ENCODE data around the gene RPRD1B.

DNA sequence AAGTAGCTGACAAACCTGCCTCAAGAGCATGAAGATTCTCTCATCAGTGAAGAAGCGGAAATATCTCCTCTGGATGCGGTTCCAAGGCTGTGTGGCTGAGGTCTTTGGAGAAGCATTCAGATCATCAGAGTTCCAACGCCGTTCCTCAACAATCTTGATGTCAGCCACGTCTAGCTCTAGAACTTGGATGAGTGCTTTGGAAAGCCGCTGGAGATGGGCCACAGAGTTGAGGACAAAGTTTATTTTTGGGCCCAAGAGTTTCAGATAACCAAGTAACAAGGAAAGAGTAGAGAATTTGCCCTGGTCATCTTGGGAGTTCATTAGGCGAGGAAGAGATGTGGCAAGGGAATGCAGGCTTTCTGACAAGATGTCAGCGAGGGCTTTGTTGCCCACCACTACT lies 21.2 kb upstream of the RPRD1B start:
- TF ChIP-seq, protein P1, sequence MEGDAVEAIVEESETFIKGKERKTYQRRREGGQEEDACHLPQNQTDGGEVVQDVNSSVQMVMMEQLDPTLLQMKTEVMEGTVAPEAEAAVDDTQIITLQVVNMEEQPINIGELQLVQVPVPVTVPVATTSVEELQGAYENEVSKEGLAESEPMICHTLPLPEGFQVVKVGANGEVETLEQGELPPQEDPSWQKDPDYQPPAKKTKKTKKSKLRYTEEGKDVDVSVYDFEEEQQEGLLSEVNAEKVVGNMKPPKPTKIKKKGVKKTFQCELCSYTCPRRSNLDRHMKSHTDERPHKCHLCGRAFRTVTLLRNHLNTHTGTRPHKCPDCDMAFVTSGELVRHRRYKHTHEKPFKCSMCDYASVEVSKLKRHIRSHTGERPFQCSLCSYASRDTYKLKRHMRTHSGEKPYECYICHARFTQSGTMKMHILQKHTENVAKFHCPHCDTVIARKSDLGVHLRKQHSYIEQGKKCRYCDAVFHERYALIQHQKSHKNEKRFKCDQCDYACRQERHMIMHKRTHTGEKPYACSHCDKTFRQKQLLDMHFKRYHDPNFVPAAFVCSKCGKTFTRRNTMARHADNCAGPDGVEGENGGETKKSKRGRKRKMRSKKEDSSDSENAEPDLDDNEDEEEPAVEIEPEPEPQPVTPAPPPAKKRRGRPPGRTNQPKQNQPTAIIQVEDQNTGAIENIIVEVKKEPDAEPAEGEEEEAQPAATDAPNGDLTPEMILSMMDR (IDR thresholded peaks at IDR 0.05) = no peak
- TF ChIP-seq EZH2 (IDR thresholded peaks at IDR 0.05) = no peak
- no peak for TF ChIP-seq EZH2phosphoT487 (IDR thresholded peaks at IDR 0.05)
